K562 (cell line): ENCODE measurements around the gene SULT1A3. TPM values are rescaled to one million over a fixed set of nuclear protein-coding genes. Genes with fewer than 3 reads are reported as not detected.
"Not testable (repeated sequence)": the region's sequence is repeated elsewhere in the genome, so short reads cannot be mapped to it uniquely, and the experiment has no call there.

Source experiments
- ATAC-seq: fragments of 200-7000 bp; cut with Tn5 transposase; 3 replicates; pipeline ENCODE4 v1.9.1; 2020; ENCODE audit warnings: moderate library complexity
- BruUV-seq: library from RNA; stranded (reverse); fragments of 400-500 nt; replicated peaks from 2 replicates; lab custom pipeline; 2021; lab: Mats Ljungman, UMichigan
- CTCF ChIA-PET: fragments of 300-600 bp; formaldehyde crosslinking; extraction: SDS; loops from one replicate; lab custom pipeline; 2021; ENCODE audit warnings: low intra/inter-chr PET ratio; lab: Yijun Ruan, JAX
- POLR2A ChIA-PET: fragments of 300-600, 350-650 bp; sonication (Branson Sonifier 250); formaldehyde crosslinking; extraction: SDS; loops from one replicate; lab custom pipeline; 2021; ENCODE audit warnings: antibody characterized with exemption, inconsistent platforms; lab: Yijun Ruan, JAX
- DNase-seq, 4 experiments: peaks; one replicate each; pipeline versions ENCODE4 v3.0.0 to v3.0.0-alpha.2; 2011 to 2018; ENCODE audit warnings: low spot score in 3 of 4, mixed read lengths in 3 of 4; ENCODE audit errors: extremely low read depth in 1 of 4
- FAIRE-seq: peaks from 2 replicates; lab custom pipeline; 2011; peaks lifted over from hg19 to GRCh38; lab: Jason Lieb, UNC
- H2AFZ ChIP-seq: 2 replicates; pipeline ENCODE4 v1.6.0; 2011; ENCODE audit warnings: low read depth, low read length, control low read depth, inconsistent platforms
- H3K27ac ChIP-seq: fragments of 200-600 bp; 3 replicates; pipeline ENCODE4 v1.8.0; 2011; ENCODE audit warnings: low read depth, mild to moderate bottlenecking, control low read depth, inconsistent platforms, low read length, moderate library complexity, mixed read lengths; ENCODE audit errors: extremely low read depth
- H3K27me3 ChIP-seq, 2 experiments: fragments of 300-600 bp in 1 of 2; 2 replicates in 1 of 2; 3 replicates in 1 of 2; pipeline versions ENCODE4 v1.6.0 to v1.8.0; 2011; ENCODE audit warnings: inconsistent platforms in 2 of 2, low read length in 2 of 2, mild to moderate bottlenecking in 1 of 2, mixed read lengths in 1 of 2, moderate library complexity in 1 of 2; ENCODE audit not compliant: control insufficient read depth in 2 of 2, insufficient read depth in 2 of 2
- H3K36me3 ChIP-seq: fragments of 300-600 bp; 3 replicates; pipeline ENCODE4 v1.8.0; 2011; ENCODE audit warnings: mild to moderate bottlenecking, low read length, inconsistent platforms; ENCODE audit not compliant: control insufficient read depth, insufficient read depth
- H3K4me1 ChIP-seq, 2 experiments: fragments of 200-600 bp in 1 of 2; replicated peaks in 1 of 2; 2 replicates in 1 of 2; 3 replicates in 1 of 2; pipeline versions ENCODE4 v1.5.1 to v1.8.0; 2011; ENCODE audit warnings: inconsistent platforms in 2 of 2, low read length in 2 of 2, mild to moderate bottlenecking in 1 of 2, mixed read lengths in 1 of 2, moderate library complexity in 1 of 2; ENCODE audit not compliant: control insufficient read depth in 2 of 2, insufficient read depth in 2 of 2
- H3K4me2 ChIP-seq: 2 replicates; pipeline ENCODE4 v1.6.1; 2011; ENCODE audit warnings: low read length, control low read depth, inconsistent platforms, mixed read lengths; ENCODE audit not compliant: insufficient read depth
- H3K4me3 ChIP-seq: fragments of 200-600 bp; sonication (generic), shearing (Covaris generic); 2 replicates; pipeline ENCODE4 v1.5.1; 2016; ENCODE audit warnings: control low read depth, inconsistent platforms
- H3K79me2 ChIP-seq: fragments of 200-600 bp; 3 replicates; pipeline ENCODE4 v1.8.0; 2011; ENCODE audit warnings: low read length, inconsistent platforms; ENCODE audit not compliant: control insufficient read depth, insufficient read depth
- H3K9ac ChIP-seq, 2 experiments: 2 replicates each; pipeline versions ENCODE4 v1.6.0 to v1.6.1; 2011; ENCODE audit warnings: low read depth in 2 of 2, low read length in 2 of 2, control low read depth in 1 of 2, inconsistent platforms in 1 of 2, mild to moderate bottlenecking in 1 of 2, mixed read lengths in 1 of 2; ENCODE audit not compliant: insufficient read depth in 1 of 2
- H3K9me1 ChIP-seq: one replicate; pipeline ENCODE4 v1.6.0; 2011; ENCODE audit warnings: inconsistent platforms, mild to moderate bottlenecking, low read length, moderate library complexity; ENCODE audit not compliant: control insufficient read depth, insufficient read depth
- H3K9me3 ChIP-seq: replicated peaks from 2 replicates; pipeline ENCODE4 v1.5.1; 2011; ENCODE audit warnings: low read depth, low read length, inconsistent platforms; ENCODE audit not compliant: control insufficient read depth, insufficient read depth
- H4K20me1 ChIP-seq: replicated peaks from 2 replicates; pipeline ENCODE4 v1.6.1; 2011; ENCODE audit warnings: low read length, inconsistent platforms, mixed read lengths; ENCODE audit not compliant: control insufficient read depth, insufficient read depth
- WGBS: fragments of 100-300 bp; shearing (Covaris generic); methylation state at CpG from one replicate; pipeline ENCODE4 v1.1.6; 2016; ENCODE audit warnings: low coverage, mixed read lengths; ENCODE audit not compliant: insufficient coverage; ENCODE audit errors: missing lambda C conversion rate; 5-methylcytosine and 5-hydroxymethylcytosine counted together
- in situ Hi-C: fragments of 300-500 bp; cut with MboI; formaldehyde crosslinking; loops from 4 replicates; pipeline ENCODE4 v1.15.0; 2018; ENCODE audit warnings: inconsistent platforms, mixed read lengths
- intact Hi-C: fragments of 100-400 bp; cut with micrococcal nuclease; formaldehyde crosslinking; loops from 2 replicates; pipeline ENCODE4 v1.14.2; 2022
- polyA plus RNA-seq, 8 experiments: library from polyadenylated mRNA; depleted of rRNA in 4 of 8; stranded (reverse) in 5 of 8; unstranded in 3 of 8; fragments of >200 nt; fragmentation: Nextera tagmentation in 2 of 8; fragmentation: Illumina TruSeq in 1 of 8; extraction: Ambion mirVana in 2 of 8; extraction: Trizol in 1 of 8; gene quantifications; 2 replicates each; pipeline versions ENCODE4 v1.2.1 to v1.2.3, GENCODE V29; 2011 to 2014; ENCODE audit warnings: inconsistent platforms in 1 of 8, missing spikeins in 1 of 8
- total RNA-seq, 7 experiments: library from RNA; depleted of rRNA in 6 of 7; stranded (reverse); fragments of >200 nt in 6 of 7; fragmentation: Illumina TruSeq in 2 of 7; extraction: Trizol in 2 of 7; gene quantifications; 2 replicates each; pipeline versions ENCODE4 v1.2.1 to v1.2.3, GENCODE V29; 2011 to 2021; ENCODE audit warnings: low replicate concordance in 1 of 7

The SULT1A3 gene
- total and polyA plus RNA-seq, 9 of the 15 experiments (the other 6 are each of a cell fraction or from before 2014, with no cell fraction given): 2.4 to 18.0 (median 7.3) TPM

DNA sequence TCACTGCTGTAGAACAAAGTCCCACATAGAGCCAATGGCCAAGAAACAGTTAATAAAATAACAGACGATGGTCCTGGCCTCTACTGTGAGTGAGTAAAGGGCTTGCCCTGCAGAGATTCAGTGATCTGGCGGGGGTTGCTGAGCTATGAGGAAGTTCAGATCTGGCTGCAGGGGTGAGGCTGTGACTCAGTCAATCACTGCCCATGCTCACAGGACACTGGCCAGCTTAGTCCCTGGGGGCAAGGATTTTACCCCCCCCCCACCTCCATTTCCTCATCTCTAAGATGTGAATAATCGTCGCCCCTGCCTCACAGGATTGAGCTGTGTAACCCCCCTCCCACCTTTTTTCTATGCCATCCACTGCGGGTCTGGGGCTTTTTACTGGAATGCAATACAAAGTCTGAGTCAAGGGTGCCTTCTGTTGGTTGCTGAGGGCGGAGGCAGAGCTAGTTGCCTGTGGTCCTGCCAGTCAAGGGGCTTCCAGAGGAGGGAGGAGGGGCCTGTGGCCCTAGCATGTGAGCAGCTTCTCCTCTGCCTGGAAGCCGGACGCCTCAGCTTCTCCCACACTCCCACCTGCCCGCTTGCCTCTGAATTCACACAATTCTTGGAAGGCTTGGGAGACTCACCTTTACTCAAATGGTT lies 8.1 kb downstream of the SULT1A3 start:
- DNase-seq, H3K79me2 ChIP-seq, CTCF ChIA-PET, H3K9ac ChIP-seq, H4K20me1 ChIP-seq, BruUV-seq, H3K9me1 ChIP-seq, H2AFZ ChIP-seq, H3K27ac ChIP-seq, H3K27me3 ChIP-seq, H3K4me3 ChIP-seq, H3K4me2 ChIP-seq, H3K9me3 ChIP-seq, POLR2A ChIA-PET, H3K36me3 ChIP-seq, intact Hi-C loops, H3K4me1 ChIP-seq: not testable (repeated sequence)
- ATAC-seq: peak; percentile 17; the same call in 1 of the 3 replicates
- in situ Hi-C loops: loop anchor here (25.0 kb wide), 4 partner anchors 430 to 1720 kb away; partner anchors contain the start of genes APOBR, CLN3, LAT and SULT1A1
- no CpG with 5 or more reads among the region's 9 CpGs for WGBS
- peak; percentile 72 for FAIRE-seq

DNA sequence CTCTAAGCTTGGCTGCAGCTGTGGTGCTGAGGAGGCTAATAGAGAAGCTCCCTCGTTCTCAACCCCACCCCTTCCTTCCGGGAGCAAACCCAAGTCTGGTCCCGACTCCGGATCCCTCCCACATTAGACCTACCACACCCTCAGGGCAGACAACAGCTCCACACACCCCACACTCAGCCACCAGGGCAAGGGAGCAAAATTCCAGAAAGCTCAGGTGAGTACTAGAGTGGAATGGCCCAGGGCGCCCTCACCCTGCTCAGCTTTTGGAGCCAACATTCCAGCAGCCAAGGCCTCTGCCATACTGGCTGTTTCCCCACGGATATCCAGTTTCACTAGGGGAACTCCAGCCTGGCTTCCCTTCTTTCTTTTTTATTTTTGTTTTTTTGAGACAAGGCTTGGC lies 10.0 kb downstream of the SULT1A3 start:
- not testable (repeated sequence) for DNase-seq
- WGBS: 6% methylated on average over 2 of the region's 6 CpGs

DNA sequence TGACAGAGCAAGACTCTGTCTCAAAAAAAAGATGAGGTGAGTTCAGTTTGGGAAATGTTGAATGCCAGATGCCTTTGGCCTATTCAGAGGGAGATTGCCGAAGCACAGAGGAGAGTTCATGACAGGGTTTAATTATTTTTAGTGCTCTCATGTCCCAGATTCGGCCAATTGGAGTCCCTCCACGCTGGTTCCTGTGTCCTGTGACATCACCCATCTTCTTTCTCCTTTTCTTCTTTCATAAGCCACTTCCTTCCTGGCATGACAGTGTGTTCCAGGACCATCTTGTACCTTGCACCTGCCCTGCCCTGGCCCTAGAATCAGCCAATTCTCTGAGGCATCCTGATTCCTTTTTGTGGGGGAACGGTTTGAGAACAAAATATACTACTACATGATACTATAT lies 12.4 kb downstream of the SULT1A3 start:
- H4K20me1 ChIP-seq, H3K9me3 ChIP-seq, H2AFZ ChIP-seq, H3K9ac ChIP-seq, POLR2A ChIA-PET, H3K9me1 ChIP-seq, H3K27me3 ChIP-seq, FAIRE-seq, DNase-seq, H3K4me3 ChIP-seq, H3K4me1 ChIP-seq, H3K4me2 ChIP-seq, H3K27ac ChIP-seq, CTCF ChIA-PET, H3K36me3 ChIP-seq, intact Hi-C loops, H3K79me2 ChIP-seq, ATAC-seq, BruUV-seq: not testable (repeated sequence)
- no CpG with 5 or more reads among the region's 4 CpGs for WGBS
- in situ Hi-C loops: loop anchor here (25.0 kb wide), 4 partner anchors 426 to 1724 kb away; partner anchors contain the start of genes APOBR, CLN3, LAT and SULT1A1

More for the DNA sequence above, 10.0 kb downstream of the SULT1A3 start:
- H3K4me2 ChIP-seq, H3K9ac ChIP-seq, H3K9me3 ChIP-seq, BruUV-seq, H2AFZ ChIP-seq, CTCF ChIA-PET, H3K79me2 ChIP-seq, intact Hi-C loops, H4K20me1 ChIP-seq, H3K27me3 ChIP-seq, H3K36me3 ChIP-seq, H3K4me1 ChIP-seq, H3K9me1 ChIP-seq, H3K4me3 ChIP-seq, H3K27ac ChIP-seq, POLR2A ChIA-PET: not testable (repeated sequence)
- in situ Hi-C loops: loop anchor here (25.0 kb wide), 4 partner anchors 428 to 1722 kb away; partner anchors contain the start of genes APOBR, CLN3, LAT and SULT1A1
- FAIRE-seq (peak; percentile 56), ATAC-seq (peak; percentile 70)

DNA sequence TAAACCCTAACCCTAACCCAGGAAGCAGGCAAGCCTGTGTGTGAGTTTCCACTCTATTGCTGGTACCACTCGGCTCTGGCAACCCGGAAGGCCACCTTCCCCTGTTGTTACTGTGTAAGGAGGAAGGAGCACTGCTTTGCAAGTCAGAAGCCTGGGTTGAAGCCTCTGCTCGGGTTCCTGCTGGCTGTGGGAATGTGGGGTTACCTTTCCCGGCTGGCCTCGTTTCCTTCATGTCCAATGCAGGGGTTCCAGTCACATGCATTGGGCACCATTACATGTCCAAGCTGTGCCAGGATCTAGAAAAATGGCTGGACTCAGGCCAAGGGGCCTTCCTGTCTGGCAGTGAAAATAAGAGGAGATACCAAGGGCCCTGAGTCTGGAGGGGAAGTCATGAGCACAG lies 18.0 kb downstream of the SULT1A3 start:
- H3K27me3 ChIP-seq, H3K4me3 ChIP-seq, H3K9me3 ChIP-seq, CTCF ChIA-PET, intact Hi-C loops, H3K9me1 ChIP-seq, H3K36me3 ChIP-seq, H3K27ac ChIP-seq, ATAC-seq, H4K20me1 ChIP-seq, BruUV-seq, H3K4me2 ChIP-seq, H3K9ac ChIP-seq, FAIRE-seq, H3K79me2 ChIP-seq, H2AFZ ChIP-seq, POLR2A ChIA-PET, DNase-seq, H3K4me1 ChIP-seq: not testable (repeated sequence)
- WGBS: 13% methylated on average over 3 of the region's 5 CpGs
- in situ Hi-C loops: loop anchor here (25.0 kb wide), 4 partner anchors 420 to 1730 kb away; partner anchors contain the start of genes APOBR, CLN3, LAT and SULT1A1
